SK-N-SH (cell line): ENCODE measurements around the gene OBI1. TPM values are rescaled to one million over a fixed set of nuclear protein-coding genes. Genes with fewer than 3 reads are reported as not detected.
"Not testable (repeated sequence)": the region's sequence is repeated elsewhere in the genome, so short reads cannot be mapped to it uniquely, and the experiment has no call there.

Experiments used
- CTCF ChIA-PET: fragments of 300-600, 350-600 bp; formaldehyde crosslinking; extraction: SDS; loops from one replicate; lab custom pipeline; 2021; lab: Yijun Ruan, JAX
- POLR2A ChIA-PET: fragments of 350-600 bp; sonication (Branson Sonifier 250); formaldehyde crosslinking; extraction: SDS; loops from one replicate; lab custom pipeline; 2020; ENCODE audit warnings: antibody characterized with exemption, inconsistent platforms; lab: Yijun Ruan, JAX
- DNase-seq: peaks from one replicate; pipeline ENCODE4 v3.0.0; 2012
- H2AFZ ChIP-seq: fragments of 200-600 bp; sonication (generic); 2 replicates; pipeline ENCODE4 v1.8.1; 2016; ENCODE audit warnings: antibody characterized with exemption, mild to moderate bottlenecking, low read depth
- H3F3A ChIP-seq: fragments of 200-600 bp; sonication (generic); replicated peaks from 2 replicates; pipeline ENCODE3; 2016; ENCODE audit warnings: antibody characterized with exemption, mild to moderate bottlenecking; ENCODE audit not compliant: insufficient read depth
- H3K27ac ChIP-seq, 2 experiments: fragments of 200-500 bp in 1 of 2; fragments of 200-600 bp in 1 of 2; sonication (Bioruptor generic) in 1 of 2; sonication (generic), shearing (Covaris generic) in 1 of 2; 2 replicates each; pipeline versions ENCODE4 v1.5.1 to v1.6.1; 2014 to 2016; ENCODE audit warnings: low read depth in 2 of 2, inconsistent platforms in 1 of 2, low read length in 1 of 2, mild to moderate bottlenecking in 1 of 2, mixed read lengths in 1 of 2
- H3K27me3 ChIP-seq: fragments of 200-600 bp; sonication (generic), shearing (Covaris generic); 2 replicates; pipeline ENCODE4 v1.6.1; 2016; ENCODE audit warnings: mixed run types; ENCODE audit not compliant: insufficient read depth
- H3K36me3 ChIP-seq, 2 experiments: fragments of 200-500 bp in 1 of 2; fragments of 200-600 bp in 1 of 2; sonication (Bioruptor generic) in 1 of 2; sonication (generic) in 1 of 2; replicated peaks in 1 of 2; 2 replicates each; pipeline versions ENCODE3 to v1.5.1; 2014 to 2016; ENCODE audit warnings: low read length in 1 of 2, mild to moderate bottlenecking in 1 of 2; ENCODE audit not compliant: insufficient read depth in 2 of 2, control insufficient read depth in 1 of 2
- H3K4me1 ChIP-seq, 2 experiments: fragments of 200-500 bp in 1 of 2; fragments of 200-600 bp in 1 of 2; sonication (Bioruptor generic) in 1 of 2; sonication (generic), shearing (Covaris generic) in 1 of 2; 2 replicates each; pipeline versions ENCODE4 v1.5.1 to v1.6.1; 2014 to 2016; ENCODE audit warnings: low read depth in 1 of 2, low read length in 1 of 2, mixed run types in 1 of 2; ENCODE audit not compliant: insufficient read depth in 2 of 2, control insufficient read depth in 1 of 2
- H3K4me2 ChIP-seq: fragments of 200-600 bp; sonication (generic), shearing (Covaris generic); 2 replicates; pipeline ENCODE4 v1.6.1; 2017; ENCODE audit warnings: mixed run types
- H3K4me3 ChIP-seq, 2 experiments: fragments of 200-500 bp in 1 of 2; fragments of 200-600 bp in 1 of 2; sonication (Bioruptor generic) in 1 of 2; sonication (generic), shearing (Covaris generic) in 1 of 2; 2 replicates each; pipeline versions ENCODE4 v1.5.1 to v1.8.1; 2014 to 2016; ENCODE audit warnings: low read depth in 2 of 2, inconsistent platforms in 1 of 2, low read length in 1 of 2, mild to moderate bottlenecking in 1 of 2, mixed read lengths in 1 of 2, moderate library complexity in 1 of 2
- H3K79me2 ChIP-seq: fragments of 200-600 bp; sonication (generic); 2 replicates; pipeline ENCODE4 v1.8.1; 2017; ENCODE audit warnings: mild to moderate bottlenecking; ENCODE audit not compliant: insufficient read depth
- H3K9ac ChIP-seq: fragments of 200-600 bp; sonication (generic); 2 replicates; pipeline ENCODE4 v1.6.1; 2017; ENCODE audit warnings: mixed run types
- H3K9me2 ChIP-seq: fragments of 200-600 bp; sonication (generic); 2 replicates; pipeline ENCODE4 v1.6.1; 2017; ENCODE audit warnings: mixed run types
- H3K9me3 ChIP-seq: fragments of 200-600 bp; sonication (generic); 2 replicates; pipeline ENCODE4 v1.6.1; 2017; ENCODE audit warnings: mixed run types, mild to moderate bottlenecking, moderate library complexity
- H4K20me1 ChIP-seq: fragments of 200-600 bp; sonication (generic); 2 replicates; pipeline ENCODE4 v1.6.1; 2017; ENCODE audit warnings: mild to moderate bottlenecking, mixed run types; ENCODE audit not compliant: insufficient read depth
- CHD2 ChIP-seq: fragments of 150-350 bp; IDR thresholded peaks from 2 replicates; pipeline ENCODE4 v1.6.1; 2018; ENCODE audit warnings: low read length; ENCODE audit not compliant: partially characterized antibody
- EZH2phosphoT487 ChIP-seq: fragments of 200-600 bp; sonication (generic); IDR thresholded peaks from 2 replicates; pipeline ENCODE4 v1.6.1; 2017; ENCODE audit warnings: low read depth, mixed run types, mild to moderate bottlenecking, antibody characterized with exemption, moderate library complexity, borderline replicate concordance
- JUND ChIP-seq: IDR thresholded peaks from 2 replicates; pipeline ENCODE4 v1.4.0; 2012
- MEF2A ChIP-seq: IDR thresholded peaks from 2 replicates; pipeline ENCODE4 v1.4.0; 2012; ENCODE audit warnings: low read depth, borderline replicate concordance
- MXI1 ChIP-seq: IDR thresholded peaks from 2 replicates; pipeline ENCODE4 v1.6.1; 2012; ENCODE audit warnings: mild to moderate bottlenecking, low read depth, low read length, improper control_type of control experiment
- NRF1 ChIP-seq: IDR thresholded peaks from 2 replicates; pipeline ENCODE4 v1.6.1; 2012; ENCODE audit warnings: low read depth, mild to moderate bottlenecking, low read length
- RCOR1 ChIP-seq: fragments of 150-350 bp; IDR thresholded peaks from 2 replicates; pipeline ENCODE4 v1.6.1; 2017; ENCODE audit warnings: antibody characterized with exemption, low read length
- RFX5 ChIP-seq: IDR thresholded peaks from 2 replicates; pipeline ENCODE4 v1.6.1; 2012; ENCODE audit warnings: mild to moderate bottlenecking, improper control_type of control experiment, low read length
- TEAD4 ChIP-seq: IDR thresholded peaks from 2 replicates; pipeline ENCODE4 v1.4.0; 2012; ENCODE audit warnings: mild to moderate bottlenecking, borderline replicate concordance; ENCODE audit not compliant: insufficient read depth
- YY1 ChIP-seq: IDR thresholded peaks from 2 replicates; pipeline ENCODE4 v1.4.0; 2012; ENCODE audit warnings: low read depth, mild to moderate bottlenecking
- WGBS: methylation state at CpG from one replicate; pipeline ENCODE4 v1.1.6; 2017; ENCODE audit warnings: low lambda C conversion rate; 5-methylcytosine and 5-hydroxymethylcytosine counted together
- polyA plus RNA-seq, 3 experiments: library from polyadenylated mRNA; depleted of rRNA; stranded (reverse); fragments of >200 nt; gene quantifications; 2 replicates each; pipeline ENCODE4 v1.2.3, GENCODE V29; 2012
- TF ChIP-seq, protein P1 (sequence below): IDR thresholded peaks from 2 replicates; pipeline ENCODE4; 2012
- TF ChIP-seq, protein P2 (sequence below): IDR thresholded peaks from 2 replicates; pipeline ENCODE4 v1.4.0; 2012; ENCODE audit warnings: low read depth
- TF ChIP-seq, protein P3 (sequence below): fragments of 150-350 bp; IDR thresholded peaks from 2 replicates; pipeline ENCODE4 v1.6.1; 2016; ENCODE audit warnings: mild to moderate bottlenecking, low read depth, low read length
- TF ChIP-seq, protein P4 (sequence below): fragments of 200-600 bp; sonication (generic); IDR thresholded peaks from 2 replicates; pipeline ENCODE4 v1.6.1; 2017; ENCODE audit warnings: antibody characterized with exemption, mild to moderate bottlenecking, moderate library complexity

OBI1 gene
- polyA plus RNA-seq, 1 of the 3 experiments (the other 2 are of a cell fraction) = 1.8 TPM

DNA sequence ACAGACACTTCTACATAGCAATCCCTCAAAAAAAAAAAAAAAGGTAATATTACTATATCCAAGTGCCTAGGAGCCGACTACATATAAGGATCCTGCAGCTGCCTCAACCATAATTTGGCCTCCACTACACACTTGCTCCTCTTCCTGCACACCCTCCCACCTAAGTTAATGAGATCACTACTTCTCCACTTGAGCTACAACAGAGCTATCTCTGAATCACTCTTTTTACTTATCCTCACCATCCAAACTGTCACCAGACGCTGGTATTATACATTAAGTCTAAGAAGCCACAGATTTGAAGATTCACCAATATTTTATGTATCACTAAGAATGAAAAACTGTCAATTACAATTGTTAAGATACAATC, 8.3 kb downstream of the OBI1 start (continued):
- no peak for TF ChIP-seq TEAD4
- no peak for TF ChIP-seq RCOR1
- TF ChIP-seq, protein P1, sequence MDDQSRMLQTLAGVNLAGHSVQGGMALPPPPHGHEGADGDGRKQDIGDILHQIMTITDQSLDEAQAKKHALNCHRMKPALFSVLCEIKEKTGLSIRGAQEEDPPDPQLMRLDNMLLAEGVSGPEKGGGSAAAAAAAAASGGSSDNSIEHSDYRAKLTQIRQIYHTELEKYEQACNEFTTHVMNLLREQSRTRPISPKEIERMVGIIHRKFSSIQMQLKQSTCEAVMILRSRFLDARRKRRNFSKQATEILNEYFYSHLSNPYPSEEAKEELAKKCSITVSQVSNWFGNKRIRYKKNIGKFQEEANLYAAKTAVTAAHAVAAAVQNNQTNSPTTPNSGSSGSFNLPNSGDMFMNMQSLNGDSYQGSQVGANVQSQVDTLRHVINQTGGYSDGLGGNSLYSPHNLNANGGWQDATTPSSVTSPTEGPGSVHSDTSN = no peak
- TF ChIP-seq, all 33 proteins: peak for 0

DNA sequence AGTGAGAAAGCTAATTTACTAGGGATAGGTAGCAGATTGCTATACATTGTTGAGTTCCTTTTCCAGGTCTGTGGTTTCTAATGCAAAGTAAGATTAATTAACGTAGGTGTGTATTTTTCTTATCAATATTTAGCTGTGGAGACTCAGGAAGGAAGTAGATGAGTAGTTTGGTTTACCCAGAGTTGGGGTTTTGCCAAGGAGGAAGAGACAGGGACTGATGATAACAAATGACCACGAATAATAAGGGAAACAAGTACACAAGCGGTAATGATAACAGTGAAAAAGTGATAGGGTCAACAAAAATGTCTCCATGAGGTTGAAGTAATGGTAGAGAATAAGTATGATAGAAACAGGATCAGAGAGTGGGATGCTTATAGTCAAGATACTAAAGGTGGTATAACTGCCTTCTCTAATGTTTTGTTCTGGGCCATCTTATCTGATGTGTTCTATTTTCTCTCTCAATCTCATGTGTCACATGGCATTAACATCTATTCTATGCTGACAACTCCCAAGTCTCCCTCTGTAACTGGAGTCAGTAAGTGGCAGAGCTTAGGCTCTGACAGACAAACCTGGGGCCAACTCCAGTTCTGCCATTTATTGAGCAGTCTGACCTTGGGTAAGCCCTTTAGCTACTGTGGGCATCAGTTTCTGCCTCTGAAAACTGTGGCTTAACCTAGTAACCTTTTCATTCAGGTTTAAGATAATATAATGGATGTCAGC, 8.8 kb downstream of the OBI1 start:
- H3K9me2 ChIP-seq = no peaks in the 10 kb centered on the region
- H4K20me1 ChIP-seq = peaks cover 43% of the 10 kb centered on the region
- H3K79me2 ChIP-seq = peaks cover 98% of the 10 kb centered on the region
- H3K4me3 ChIP-seq = no peak overlapping the region
- no peaks in the 10 kb centered on the region for H3F3A ChIP-seq
- CTCF ChIA-PET = no interaction called here
- peaks cover 0 to 3% of the 10 kb centered on the region in 2 experiments; a peak in 1 of 4 replicates for H3K4me1 ChIP-seq
- H2AFZ ChIP-seq = no peak overlapping the region
- peaks cover 0 to 3% of the 10 kb centered on the region in 2 experiments for H3K36me3 ChIP-seq
- H3K4me2 ChIP-seq = no peak overlapping the region
- no peaks in the 10 kb centered on the region for H3K27me3 ChIP-seq
- TF ChIP-seq, protein P2, sequence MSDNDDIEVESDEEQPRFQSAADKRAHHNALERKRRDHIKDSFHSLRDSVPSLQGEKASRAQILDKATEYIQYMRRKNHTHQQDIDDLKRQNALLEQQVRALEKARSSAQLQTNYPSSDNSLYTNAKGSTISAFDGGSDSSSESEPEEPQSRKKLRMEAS = no peak
- TF ChIP-seq RFX5 (no peak), RCOR1 (no peak), NRF1 (no peak)
- no peaks in the 10 kb centered on the region for H3K9me3 ChIP-seq
- no peak for DNase-seq
- H3K9ac ChIP-seq = no peak overlapping the region
- no peak overlapping the region for H3K27ac ChIP-seq
- WGBS = 81% methylated on average over 3 of the region's 3 CpGs
- POLR2A ChIA-PET = interaction anchor here (0.6 kb wide), 1 partner anchor 524 kb away, joined by 3 read pairs; no protein-coding TSS in a partner anchor

DNA sequence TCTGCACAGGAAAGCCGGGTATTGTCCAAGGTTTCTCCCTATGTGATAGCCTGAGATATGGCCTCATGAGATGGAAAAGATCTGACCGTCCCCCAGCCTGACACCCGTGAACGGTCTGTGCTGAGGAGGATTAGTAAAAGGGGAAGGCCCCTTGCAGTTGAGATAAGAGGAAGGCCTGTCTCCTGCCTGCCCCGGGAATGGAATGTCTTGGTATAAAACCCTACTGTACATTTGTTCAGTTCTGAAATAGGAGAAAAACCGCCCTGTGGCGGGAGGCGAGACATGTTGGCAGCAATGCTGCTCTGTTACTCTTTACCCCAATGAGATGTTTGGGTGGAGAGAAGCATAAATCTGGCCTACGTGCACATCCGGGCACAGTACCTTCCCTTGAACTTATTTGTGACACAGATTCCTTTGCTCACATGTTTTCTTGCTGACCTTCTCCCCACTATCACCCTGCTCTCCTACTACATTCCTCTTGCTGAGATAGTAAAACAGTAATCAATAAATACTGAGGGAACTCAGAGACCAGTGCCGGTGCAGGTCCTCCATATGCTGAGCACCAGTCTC, 11.8 kb downstream of the OBI1 start:
- H3K9me3 ChIP-seq, H3K27ac ChIP-seq, DNase-seq, H3K4me1 ChIP-seq, CTCF ChIA-PET, H3K9ac ChIP-seq, H3K4me3 ChIP-seq, H2AFZ ChIP-seq, POLR2A ChIA-PET, H3K4me2 ChIP-seq, H3K9me2 ChIP-seq, H3F3A ChIP-seq, H3K36me3 ChIP-seq, H3K27me3 ChIP-seq: not testable (repeated sequence)
- Histone ChIP-seq H4K20me1 (peaks cover 25% of the 10 kb centered on the region), H3K79me2 (peaks cover 92% of the 10 kb centered on the region)
- WGBS = 96% methylated on average over 11 of the region's 11 CpGs

DNA sequence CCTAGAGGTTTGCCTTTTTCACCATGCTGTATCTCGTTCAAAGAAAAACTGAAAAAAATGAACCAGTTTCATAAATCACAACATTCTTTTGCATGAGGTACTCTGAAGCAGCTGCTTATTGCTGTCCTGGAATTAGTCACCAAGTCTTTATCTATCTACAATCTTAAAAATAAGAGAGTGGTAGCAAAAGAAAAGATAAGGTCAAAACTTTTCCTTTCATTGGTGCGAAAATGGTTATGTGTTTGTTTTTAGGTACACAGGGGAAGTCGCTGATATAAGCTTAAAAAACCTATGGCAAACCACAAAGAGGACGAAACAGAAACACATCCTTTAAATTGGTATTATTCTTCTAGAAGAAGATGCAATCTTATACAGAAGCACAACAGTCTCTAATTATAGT, 20.7 kb downstream of the OBI1 start:
- no peak overlapping the region for H3K9ac ChIP-seq
- peaks cover 5% of the 10 kb centered on the region for H3K79me2 ChIP-seq
- no peaks in the 10 kb centered on the region for H3K4me1 ChIP-seq
- no peaks in the 10 kb centered on the region for H3K9me2 ChIP-seq
- no peaks in the 10 kb centered on the region for H3K9me3 ChIP-seq
- ChIA-PET POLR2A (no interaction called here), CTCF (interaction anchor here (1.1 kb wide), 1 partner anchor 340 kb away, joined by 3 read pairs; no protein-coding TSS in a partner anchor)
- H2AFZ ChIP-seq = no peak overlapping the region
- DNase-seq = no peak
- H3K4me2 ChIP-seq = no peak overlapping the region
- H3K27me3 ChIP-seq = no peaks in the 10 kb centered on the region
- H3K27ac ChIP-seq = no peak overlapping the region
- no peaks in the 10 kb centered on the region for H4K20me1 ChIP-seq
- H3F3A ChIP-seq = peaks cover 4% of the 10 kb centered on the region
- WGBS = 83% methylated on average over 4 of the region's 4 CpGs
- H3K36me3 ChIP-seq = peaks cover 48 to 60% of the 10 kb centered on the region in 2 experiments
- H3K4me3 ChIP-seq = no peak overlapping the region
- TF ChIP-seq, protein P3, sequence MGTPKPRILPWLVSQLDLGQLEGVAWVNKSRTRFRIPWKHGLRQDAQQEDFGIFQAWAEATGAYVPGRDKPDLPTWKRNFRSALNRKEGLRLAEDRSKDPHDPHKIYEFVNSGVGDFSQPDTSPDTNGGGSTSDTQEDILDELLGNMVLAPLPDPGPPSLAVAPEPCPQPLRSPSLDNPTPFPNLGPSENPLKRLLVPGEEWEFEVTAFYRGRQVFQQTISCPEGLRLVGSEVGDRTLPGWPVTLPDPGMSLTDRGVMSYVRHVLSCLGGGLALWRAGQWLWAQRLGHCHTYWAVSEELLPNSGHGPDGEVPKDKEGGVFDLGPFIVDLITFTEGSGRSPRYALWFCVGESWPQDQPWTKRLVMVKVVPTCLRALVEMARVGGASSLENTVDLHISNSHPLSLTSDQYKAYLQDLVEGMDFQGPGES = no peak
- TF ChIP-seq, protein P2 = no peak
- no peak for TF ChIP-seq EZH2phosphoT487
- TF ChIP-seq JUND = no peak
- TF ChIP-seq, protein P4, sequence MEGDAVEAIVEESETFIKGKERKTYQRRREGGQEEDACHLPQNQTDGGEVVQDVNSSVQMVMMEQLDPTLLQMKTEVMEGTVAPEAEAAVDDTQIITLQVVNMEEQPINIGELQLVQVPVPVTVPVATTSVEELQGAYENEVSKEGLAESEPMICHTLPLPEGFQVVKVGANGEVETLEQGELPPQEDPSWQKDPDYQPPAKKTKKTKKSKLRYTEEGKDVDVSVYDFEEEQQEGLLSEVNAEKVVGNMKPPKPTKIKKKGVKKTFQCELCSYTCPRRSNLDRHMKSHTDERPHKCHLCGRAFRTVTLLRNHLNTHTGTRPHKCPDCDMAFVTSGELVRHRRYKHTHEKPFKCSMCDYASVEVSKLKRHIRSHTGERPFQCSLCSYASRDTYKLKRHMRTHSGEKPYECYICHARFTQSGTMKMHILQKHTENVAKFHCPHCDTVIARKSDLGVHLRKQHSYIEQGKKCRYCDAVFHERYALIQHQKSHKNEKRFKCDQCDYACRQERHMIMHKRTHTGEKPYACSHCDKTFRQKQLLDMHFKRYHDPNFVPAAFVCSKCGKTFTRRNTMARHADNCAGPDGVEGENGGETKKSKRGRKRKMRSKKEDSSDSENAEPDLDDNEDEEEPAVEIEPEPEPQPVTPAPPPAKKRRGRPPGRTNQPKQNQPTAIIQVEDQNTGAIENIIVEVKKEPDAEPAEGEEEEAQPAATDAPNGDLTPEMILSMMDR = no peak
- no peak for TF ChIP-seq MXI1
- no peak for TF ChIP-seq YY1
- no peak for TF ChIP-seq CHD2
- no peak for TF ChIP-seq MEF2A
